Suprapubic skin (tissue), 4 donors: Measurements from ENCODE around the gene AFF2. TPM values are rescaled to one million over a fixed set of nuclear protein-coding genes. Genes with fewer than 3 reads are reported as not detected.

Source experiments
- DNase-seq, 2 donors: peaks; one replicate each; pipeline ENCODE4 v3.0.0-alpha.2; 2019; ENCODE audit warnings: low spot score in 2 of 2
- H3K27ac ChIP-seq: fragments of 200-600 bp; sonication (generic); one replicate; pipeline ENCODE4 v1.5.1; 2019
- H3K27me3 ChIP-seq: fragments of 200-600 bp; sonication (generic); one replicate; pipeline ENCODE4 v1.5.1; 2019
- H3K36me3 ChIP-seq: fragments of 200-600 bp; sonication (generic); one replicate; pipeline ENCODE4 v1.5.1; 2019
- H3K4me1 ChIP-seq: fragments of 200-600 bp; sonication (generic); one replicate; pipeline ENCODE4 v1.5.1; 2019
- H3K4me3 ChIP-seq: fragments of 200-600 bp; sonication (generic); one replicate; pipeline ENCODE4 v1.5.1; 2019; ENCODE audit warnings: mild to moderate bottlenecking
- H3K9me3 ChIP-seq: fragments of 200-600 bp; sonication (generic); one replicate; pipeline ENCODE4 v1.5.1; 2019
- EP300 ChIP-seq: sonication (generic); formaldehyde crosslinking; IDR thresholded peaks from one replicate; pipeline ENCODE4 v1.6.1; 2017; ENCODE audit warnings: antibody characterized with exemption
- POLR2A ChIP-seq, 2 donors: fragments of 450-650 bp; IDR thresholded peaks; one replicate each; pipeline ENCODE4 v1.6.1; 2017; ENCODE audit warnings: antibody characterized with exemption in 2 of 2, mild to moderate bottlenecking in 2 of 2, moderate library complexity in 2 of 2
- POLR2AphosphoS5 ChIP-seq, 3 donors: sonication (generic); formaldehyde crosslinking; IDR thresholded peaks; one replicate each; pipeline ENCODE4 v1.6.1; 2017; ENCODE audit warnings: antibody characterized with exemption in 3 of 3
- WGBS: methylation state at CpG from one replicate; pipeline ENCODE4 v1.1.5; 2018; 5-methylcytosine and 5-hydroxymethylcytosine counted together
- total RNA-seq, 4 donors: library from RNA; depleted of rRNA; stranded (reverse); fragments of >200 nt; gene quantifications; one replicate each; pipeline ENCODE4 v1.1.0, GENCODE V29; 2016
- TF ChIP-seq, protein P1 (sequence below), 2 donors: fragments of 200-600 bp in 1 of 2; fragments of 450-650 bp in 1 of 2; sonication (generic) in 1 of 2; IDR thresholded peaks; one replicate each; pipeline ENCODE4 v1.5.1; 2016 to 2019; ENCODE audit warnings: antibody characterized with exemption in 2 of 2, mild to moderate bottlenecking in 1 of 2, moderate library complexity in 1 of 2

AFF2 gene
- total RNA-seq = 1 to 10 TPM in 2 of 4 donors, under 1 TPM in 2; 0.72 to 3.0 (median 1.6) TPM

DNA sequence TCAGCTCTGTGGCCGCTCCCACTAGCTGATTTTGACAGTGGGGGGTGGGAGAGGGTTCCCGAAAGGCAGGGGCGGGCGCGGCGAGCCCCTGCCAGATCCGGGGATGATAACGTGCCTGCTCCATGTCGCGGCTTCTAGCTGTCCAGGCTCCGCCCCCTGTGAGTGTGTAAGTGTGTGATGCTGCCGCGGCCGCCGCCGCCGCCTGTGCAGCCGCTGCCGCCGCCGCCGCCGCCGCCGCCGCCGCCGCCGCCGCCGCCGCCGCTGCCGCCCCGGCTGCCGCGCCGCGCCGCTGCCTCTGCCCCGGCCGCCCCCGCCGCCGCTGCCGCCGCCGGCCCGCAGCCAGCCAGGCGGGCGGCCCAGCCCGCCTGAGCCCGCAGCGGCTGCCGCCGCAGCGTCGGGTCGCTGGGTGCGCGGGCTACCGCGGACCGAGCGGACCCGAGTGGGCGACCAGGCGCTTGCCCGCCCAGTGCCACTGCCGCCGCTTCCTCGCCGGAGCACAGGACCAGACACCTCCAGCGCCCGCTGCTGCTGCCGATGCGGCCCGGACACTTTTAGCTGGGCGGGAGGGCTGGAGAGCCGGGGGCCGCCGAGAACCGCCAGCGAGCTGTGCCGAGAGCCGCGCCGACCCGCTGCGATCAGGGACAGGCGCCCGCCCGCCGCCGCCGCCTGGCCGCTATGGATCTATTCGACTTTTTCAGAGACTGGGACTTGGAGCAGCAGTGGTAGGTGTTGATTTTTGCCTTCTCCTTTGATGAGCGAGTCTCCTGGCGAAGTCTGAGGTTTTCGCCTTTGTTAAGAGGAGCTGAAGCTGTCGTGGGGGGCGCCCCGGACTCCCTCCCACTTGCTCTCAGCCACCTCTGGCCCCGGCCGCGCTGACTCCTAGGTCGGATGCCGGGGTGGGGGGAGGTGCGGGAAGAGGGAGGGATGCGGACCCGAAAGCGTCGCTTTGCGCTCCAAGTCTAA lies at the start of gene AFF2:
Gene AFF2 (plus strand): TSS at position 195 of the 963 bp plus-strand sequence. CDS start 481 bp downstream, at position 676.
- DNase-seq = peak in 1 of 2 donors; percentile 58
- H3K27me3 ChIP-seq = peaks cover 12% of the 10 kb centered on the region
- WGBS = 50% methylated on average over 25 of the region's 115 CpGs

DNA sequence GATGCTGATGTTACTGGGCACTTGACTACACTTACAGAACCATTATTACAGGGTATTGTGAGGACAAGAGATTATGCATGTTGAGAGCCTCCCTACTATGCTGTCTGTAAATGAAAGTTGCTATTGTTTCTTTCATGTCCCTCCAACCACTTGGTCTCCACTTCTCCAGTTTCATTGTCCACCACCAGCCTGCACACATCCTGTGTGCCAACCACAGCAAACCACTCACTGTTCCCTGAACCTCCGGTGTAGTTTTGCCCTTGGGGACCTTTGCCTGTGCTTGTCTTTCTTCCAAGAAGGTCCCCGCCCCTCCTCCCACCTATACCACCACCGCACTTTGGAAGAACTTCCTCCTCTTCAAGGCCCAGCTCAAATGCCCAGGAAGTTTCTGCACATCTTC lies 43.1 kb upstream of the AFF2 start:
- Histone ChIP-seq H3K4me3 (no peak overlapping the region), H3K9me3 (no peaks in the 10 kb centered on the region), H3K4me1 (no peaks in the 10 kb centered on the region), H3K27ac (no peak overlapping the region), H3K27me3 (no peaks in the 10 kb centered on the region), H3K36me3 (no peaks in the 10 kb centered on the region)
- no peak for DNase-seq
- TF ChIP-seq POLR2A (IDR thresholded peaks at IDR 0.05) (no peak), EP300 (no peak), POLR2AphosphoS5 (IDR thresholded peaks at IDR 0.05) (no peak)
- TF ChIP-seq, protein P1, sequence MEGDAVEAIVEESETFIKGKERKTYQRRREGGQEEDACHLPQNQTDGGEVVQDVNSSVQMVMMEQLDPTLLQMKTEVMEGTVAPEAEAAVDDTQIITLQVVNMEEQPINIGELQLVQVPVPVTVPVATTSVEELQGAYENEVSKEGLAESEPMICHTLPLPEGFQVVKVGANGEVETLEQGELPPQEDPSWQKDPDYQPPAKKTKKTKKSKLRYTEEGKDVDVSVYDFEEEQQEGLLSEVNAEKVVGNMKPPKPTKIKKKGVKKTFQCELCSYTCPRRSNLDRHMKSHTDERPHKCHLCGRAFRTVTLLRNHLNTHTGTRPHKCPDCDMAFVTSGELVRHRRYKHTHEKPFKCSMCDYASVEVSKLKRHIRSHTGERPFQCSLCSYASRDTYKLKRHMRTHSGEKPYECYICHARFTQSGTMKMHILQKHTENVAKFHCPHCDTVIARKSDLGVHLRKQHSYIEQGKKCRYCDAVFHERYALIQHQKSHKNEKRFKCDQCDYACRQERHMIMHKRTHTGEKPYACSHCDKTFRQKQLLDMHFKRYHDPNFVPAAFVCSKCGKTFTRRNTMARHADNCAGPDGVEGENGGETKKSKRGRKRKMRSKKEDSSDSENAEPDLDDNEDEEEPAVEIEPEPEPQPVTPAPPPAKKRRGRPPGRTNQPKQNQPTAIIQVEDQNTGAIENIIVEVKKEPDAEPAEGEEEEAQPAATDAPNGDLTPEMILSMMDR (IDR thresholded peaks at IDR 0.05) = no peak
- 45% methylated on average over 3 of the region's 3 CpGs for WGBS

More for the DNA sequence above, at the start of gene AFF2:
- peaks cover 4% of the 10 kb centered on the region for H3K4me1 ChIP-seq
- peak within 1 kb of the TSS; percentile 53 for H3K4me3 ChIP-seq
- H3K9me3 ChIP-seq = no peaks in the 10 kb centered on the region
- H3K27ac ChIP-seq = peak within 1 kb of the TSS; percentile 18
- H3K36me3 ChIP-seq = no peaks in the 10 kb centered on the region
- no peak for TF ChIP-seq POLR2A (IDR thresholded peaks at IDR 0.05)
- TF ChIP-seq, protein P1 (IDR thresholded peaks at IDR 0.05) = no peak
- no peak for TF ChIP-seq POLR2AphosphoS5 (IDR thresholded peaks at IDR 0.05)
- no peak for TF ChIP-seq EP300

DNA sequence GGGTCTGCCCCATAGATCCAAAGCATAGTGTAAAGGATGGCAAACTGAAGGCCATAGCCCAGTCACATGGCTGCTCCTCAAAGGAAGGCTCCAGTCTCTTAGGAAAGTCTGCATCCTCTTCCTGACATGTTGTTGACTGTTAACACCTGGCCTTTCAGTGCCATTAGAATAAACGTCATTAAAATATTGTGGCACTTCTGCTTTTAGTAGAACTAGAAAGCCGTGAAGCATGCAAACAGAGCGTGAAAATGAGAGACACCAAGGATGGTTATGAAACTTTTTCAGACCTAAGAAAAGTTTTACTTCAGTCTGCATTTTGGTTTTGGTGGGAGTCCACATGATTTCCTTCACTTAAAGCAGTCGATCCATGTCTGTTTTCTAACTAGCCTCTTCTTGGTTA lies 41.1 kb upstream of the AFF2 start:
- WGBS = 69% methylated on average over 4 of the region's 4 CpGs
- no peak overlapping the region for H3K27ac ChIP-seq
- H3K36me3 ChIP-seq = no peaks in the 10 kb centered on the region
- H3K4me3 ChIP-seq = no peak overlapping the region
- no peaks in the 10 kb centered on the region for H3K4me1 ChIP-seq
- DNase-seq = no peak
- TF ChIP-seq EP300 = no peak
- TF ChIP-seq POLR2A (IDR thresholded peaks at IDR 0.05) = no peak
- no peaks in the 10 kb centered on the region for H3K27me3 ChIP-seq
- no peaks in the 10 kb centered on the region for H3K9me3 ChIP-seq

DNA sequence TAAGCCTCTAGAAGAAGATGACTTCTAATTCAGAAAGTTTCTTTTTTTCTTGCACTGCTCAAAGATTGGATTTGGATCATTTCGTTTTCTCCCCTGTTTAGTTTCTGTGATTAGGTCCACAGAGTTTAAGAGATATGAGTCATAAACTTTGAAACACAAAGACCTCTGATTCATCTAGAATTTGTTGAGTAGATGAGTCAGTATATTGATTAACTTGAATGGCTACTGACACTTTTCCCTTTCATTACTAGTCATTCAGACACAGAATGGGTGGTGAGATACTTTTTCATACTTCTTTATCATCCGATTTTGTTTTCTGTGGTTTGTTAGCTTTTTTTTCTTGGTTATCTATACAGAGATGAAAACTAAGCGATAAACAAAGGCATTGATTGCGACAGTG lies 34.1 kb upstream of the AFF2 start:
- no peaks in the 10 kb centered on the region for H3K36me3 ChIP-seq
- no peak for DNase-seq
- TF ChIP-seq EP300 = no peak
- TF ChIP-seq POLR2AphosphoS5 (IDR thresholded peaks at IDR 0.05) = no peak
- no peak for TF ChIP-seq POLR2A (IDR thresholded peaks at IDR 0.05)
- TF ChIP-seq, protein P1 (IDR thresholded peaks at IDR 0.05) = no peak
- H3K27ac ChIP-seq = no peak overlapping the region
- H3K9me3 ChIP-seq = no peaks in the 10 kb centered on the region
- 57% methylated on average over 4 of the region's 4 CpGs for WGBS
- H3K27me3 ChIP-seq = no peaks in the 10 kb centered on the region
- no peaks in the 10 kb centered on the region for H3K4me1 ChIP-seq
- H3K4me3 ChIP-seq = no peak overlapping the region

DNA sequence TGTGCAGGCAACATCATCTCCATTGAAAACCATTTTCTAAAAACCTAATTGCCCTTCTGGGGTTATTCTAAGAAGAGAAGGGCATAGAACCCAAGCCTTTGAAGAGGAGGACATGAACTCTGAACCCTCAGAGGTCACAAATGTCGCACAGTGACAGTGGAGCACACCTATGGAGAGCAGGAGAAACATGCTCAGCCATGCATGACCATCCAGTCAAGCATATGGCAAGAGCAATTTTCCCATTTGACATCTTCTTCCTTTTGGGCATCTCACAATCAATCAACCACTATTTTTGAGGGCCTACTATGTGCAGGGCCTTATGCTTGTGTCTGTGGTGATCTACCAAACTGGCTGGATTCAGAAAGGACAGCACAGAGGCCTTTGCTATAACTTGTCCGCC lies 30.1 kb upstream of the AFF2 start:
- Histone ChIP-seq H3K27ac (no peak overlapping the region), H3K27me3 (no peaks in the 10 kb centered on the region), H3K4me3 (no peak overlapping the region), H3K4me1 (no peaks in the 10 kb centered on the region), H3K36me3 (no peaks in the 10 kb centered on the region), H3K9me3 (no peaks in the 10 kb centered on the region)
- TF ChIP-seq EP300 (no peak), POLR2A (IDR thresholded peaks at IDR 0.05) (no peak), POLR2AphosphoS5 (IDR thresholded peaks at IDR 0.05) (no peak)
- TF ChIP-seq, protein P1 (IDR thresholded peaks at IDR 0.05) = no peak
- WGBS = 93% methylated on average over 2 of the region's 2 CpGs
- DNase-seq = no peak
